KG1 (cell line): ENCODE measurements around the gene FBXW9.
A peak's percentile ranks its signal among the peaks of the same experiment; 100 is the strongest.
"Not testable (repeated sequence)": the region's sequence is repeated elsewhere in the genome, so short reads cannot be mapped to it uniquely, and the experiment has no call there.

Experiments used
- DNase-seq: peaks from one replicate; lab custom pipeline; 2025; lab: John Stamatoyannopoulos, UW

FBXW9 gene

DNA sequence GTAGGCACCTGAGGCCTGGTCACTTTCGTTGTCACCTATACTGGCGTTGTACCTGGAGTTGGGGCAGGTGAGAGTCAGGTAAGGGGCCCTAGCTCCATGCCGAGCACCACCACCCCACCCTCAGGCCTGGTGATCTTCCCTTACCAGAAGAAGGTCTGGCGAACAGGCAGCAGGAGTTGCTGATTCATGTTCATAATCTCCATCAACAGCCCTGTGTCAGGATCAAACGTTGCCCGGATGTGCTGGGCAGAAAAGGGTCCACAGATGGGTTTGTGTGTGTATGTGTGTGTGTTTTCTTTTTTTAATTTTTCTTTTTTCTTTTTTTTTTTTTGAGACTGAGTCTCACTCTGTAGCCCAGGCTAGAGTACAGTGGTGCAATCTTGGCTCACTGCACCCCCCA lies 44.2 kb downstream of the FBXW9 start:
- no peak for DNase-seq

DNA sequence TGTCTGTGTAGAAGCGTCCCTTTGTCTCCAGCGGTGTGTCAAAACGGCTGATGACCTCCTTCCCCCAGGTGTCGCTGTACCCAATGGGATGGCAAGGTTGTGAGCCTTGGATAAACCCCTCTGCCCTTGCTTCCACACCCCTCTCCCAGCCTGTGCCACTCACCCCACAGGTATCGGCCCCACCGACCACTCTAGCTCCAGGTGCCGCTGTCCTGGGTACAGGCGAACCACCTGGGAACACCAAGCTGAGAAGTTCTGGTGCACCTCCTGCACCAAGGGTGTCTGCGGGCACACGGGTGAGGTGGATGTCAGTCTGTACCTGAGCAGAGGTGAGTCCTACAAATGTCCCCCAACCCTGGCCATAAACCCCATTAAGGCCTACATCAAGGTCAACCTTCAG lies 46.5 kb downstream of the FBXW9 start:
- DNase-seq: no peak

DNA sequence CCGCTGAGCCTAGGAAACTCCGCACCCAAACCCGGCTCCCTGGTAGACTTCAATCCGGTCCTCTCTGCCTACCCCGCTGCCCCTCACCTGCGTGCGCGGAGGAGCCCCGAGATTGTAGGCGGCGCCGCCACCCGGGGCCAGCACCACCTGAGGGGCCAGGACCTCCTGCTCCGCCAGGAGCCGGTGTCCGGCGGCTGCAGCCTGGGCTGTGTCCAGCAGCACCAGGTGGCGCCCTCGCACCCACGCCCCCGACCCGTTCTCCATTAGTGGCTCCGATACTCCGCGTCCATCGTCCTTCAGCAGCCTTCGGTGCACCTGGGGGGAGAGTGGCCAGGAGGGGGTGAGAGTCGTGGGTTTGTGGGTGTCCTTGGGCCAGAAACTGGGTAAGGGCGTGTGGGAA lies 48.3 kb downstream of the FBXW9 start:
- no peak for DNase-seq

DNA sequence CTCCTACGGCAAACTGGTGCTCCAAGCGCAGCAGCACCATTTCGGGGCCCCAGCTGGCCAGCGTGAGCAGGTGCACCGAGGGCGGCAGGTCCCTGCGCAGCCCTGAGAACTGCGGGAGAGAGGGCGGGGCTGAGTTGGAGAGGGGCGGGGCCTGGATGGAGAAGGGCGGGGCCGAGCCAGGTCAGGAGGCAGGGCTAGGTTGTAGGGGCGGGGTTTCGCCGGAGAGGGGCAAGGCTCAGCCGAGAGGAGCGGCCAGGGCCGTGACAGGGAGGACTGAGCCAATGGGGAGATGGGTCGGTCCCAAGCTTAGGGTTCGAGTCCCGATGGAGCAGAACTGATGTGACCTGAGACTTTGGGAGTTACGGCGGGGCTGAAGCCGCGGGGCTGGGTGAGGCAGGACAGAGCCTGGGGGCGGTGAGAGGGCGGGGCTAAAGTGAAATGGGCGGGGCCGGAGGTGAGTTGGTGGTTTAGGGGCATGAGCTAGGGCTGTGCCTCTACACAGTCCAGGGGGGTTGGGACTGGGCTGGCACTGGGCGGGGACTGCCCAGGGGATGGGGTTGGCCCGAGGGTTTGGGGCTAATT lies 48.9 kb downstream of the FBXW9 start:
- no peak for DNase-seq

DNA sequence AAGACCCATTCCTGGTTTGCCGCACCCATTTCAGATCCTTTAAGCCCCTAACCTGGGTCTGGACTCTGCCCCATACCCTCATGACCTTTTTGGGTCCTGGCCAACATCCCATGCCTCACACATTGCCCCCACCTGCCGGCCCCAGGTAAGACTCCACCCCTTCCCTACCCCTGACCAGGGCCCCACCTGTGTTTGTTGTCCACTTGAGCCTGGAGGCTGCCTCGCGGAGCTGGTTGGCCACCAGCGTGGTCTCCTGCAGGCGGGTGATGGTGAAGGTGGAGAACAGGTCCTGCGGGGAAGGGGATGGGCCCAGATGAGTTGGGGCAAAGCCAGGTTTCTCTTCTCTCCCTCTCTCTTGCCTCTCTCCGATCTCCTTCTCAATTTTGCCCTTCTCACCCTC lies 49.4 kb downstream of the FBXW9 start:
- DNase-seq: no peak

DNA sequence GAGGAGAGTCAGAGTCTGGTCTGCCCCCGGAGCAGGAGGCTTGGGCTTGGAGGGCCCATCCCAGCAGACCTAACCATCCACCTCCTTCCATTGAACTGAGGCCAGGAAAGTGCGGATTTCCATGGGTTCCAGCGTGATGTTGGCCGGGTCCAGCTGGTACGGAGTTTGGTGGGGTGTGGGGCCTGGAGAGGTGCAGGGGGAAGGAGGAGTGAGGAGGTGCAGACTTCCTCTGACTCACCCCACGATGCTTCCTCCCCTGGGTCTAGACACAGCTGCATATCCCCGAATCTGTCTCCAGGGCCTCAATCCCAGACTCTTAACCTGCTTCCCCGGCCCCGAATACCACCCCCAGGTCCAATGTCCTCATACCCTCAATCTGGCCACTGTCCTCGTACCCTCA lies 49.9 kb downstream of the FBXW9 start:
- no peak for DNase-seq

DNA sequence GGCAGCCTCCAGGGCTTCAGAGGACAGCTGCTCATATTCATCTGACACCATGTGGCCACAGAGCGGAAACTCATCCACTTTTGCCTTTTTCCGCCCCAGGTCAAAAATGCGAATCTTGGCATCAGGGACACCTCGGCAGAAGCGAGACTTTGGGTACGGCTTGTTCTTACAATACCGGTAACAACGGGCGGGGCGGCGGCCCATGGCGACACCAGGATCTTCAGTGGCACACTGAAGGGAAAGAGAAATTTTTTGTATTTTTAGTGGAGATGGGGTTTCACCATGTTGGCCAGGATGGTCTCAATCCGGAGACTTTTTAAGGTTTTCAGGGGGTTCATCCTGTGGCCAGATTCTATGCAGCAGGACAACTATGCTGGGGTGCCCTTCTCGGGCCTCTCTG lies 52.7 kb downstream of the FBXW9 start:
- not testable (repeated sequence) for DNase-seq

DNA sequence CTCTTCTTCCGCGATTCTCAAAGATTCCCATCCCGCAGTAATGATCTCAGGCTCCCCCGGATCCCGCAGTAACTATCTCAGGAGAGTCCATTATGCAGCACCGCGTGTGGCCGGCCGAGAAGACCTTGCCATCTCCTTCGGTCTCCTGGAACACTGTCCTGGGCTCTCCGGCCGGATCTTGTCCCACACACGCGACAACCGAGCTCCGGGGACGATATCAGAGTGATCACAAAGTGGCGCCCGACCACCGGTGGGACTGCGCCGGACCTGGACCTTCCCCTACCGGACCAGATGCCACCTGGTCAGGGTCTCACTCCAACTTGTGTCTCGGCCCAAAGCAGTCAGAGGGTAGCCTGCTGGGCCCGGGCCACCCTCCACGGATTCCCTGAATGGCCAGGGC lies 53.9 kb downstream of the FBXW9 start:
- no peak for DNase-seq

DNA sequence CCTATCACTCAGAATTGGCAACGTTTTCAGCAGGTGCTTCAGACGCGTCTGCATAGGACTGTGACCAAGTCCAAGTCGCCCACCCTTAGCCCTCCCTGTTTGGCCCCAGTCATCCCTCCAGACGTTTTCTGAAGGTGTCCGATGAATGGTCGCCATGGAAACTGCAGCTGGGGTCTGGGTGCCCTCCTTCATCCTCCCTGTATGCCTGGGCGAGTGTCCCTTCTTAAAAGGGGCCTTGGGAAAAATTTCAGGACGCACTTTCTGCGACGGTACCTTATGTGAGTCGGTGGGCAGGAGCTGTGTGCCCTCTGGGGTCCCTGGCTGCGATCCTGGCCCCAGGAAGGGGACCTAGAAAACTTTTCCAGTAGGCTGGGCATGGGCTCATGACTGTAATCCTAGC lies 55.0 kb downstream of the FBXW9 start:
- no peak for DNase-seq

DNA sequence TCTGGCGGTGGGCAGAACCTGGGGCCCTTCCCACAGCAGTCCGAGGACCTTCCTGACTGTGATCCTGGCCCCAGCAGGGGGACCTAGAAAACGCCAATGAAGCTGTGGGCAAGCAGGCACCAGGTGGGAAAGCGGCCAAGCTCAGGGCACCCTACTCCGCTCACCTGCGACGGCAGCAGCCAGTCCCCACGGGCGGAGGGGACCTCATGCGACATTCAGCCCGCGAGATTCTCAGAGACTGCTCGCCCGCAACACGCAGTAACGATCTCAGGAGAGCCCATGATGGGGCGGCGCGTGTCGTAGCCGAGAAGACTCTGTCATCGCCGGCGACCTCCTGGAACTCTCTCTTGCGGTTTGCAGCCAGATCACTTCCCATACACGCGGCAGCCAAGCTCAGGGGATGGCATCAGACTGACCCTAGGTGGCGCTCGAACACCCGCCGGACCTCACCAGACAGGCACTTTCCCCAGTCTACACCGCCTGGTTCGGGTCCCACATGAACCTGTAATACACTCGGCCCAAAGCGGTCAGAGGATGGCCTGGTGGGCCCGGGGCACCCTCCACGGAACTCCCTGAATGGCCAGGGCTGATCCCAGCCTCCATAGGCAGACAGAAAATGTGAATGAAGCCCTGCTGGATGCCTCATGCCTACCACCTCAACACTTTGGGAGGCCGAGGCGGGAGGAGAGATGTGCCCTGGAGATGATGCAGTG lies 56.4 kb downstream of the FBXW9 start:
- peak; percentile 43 for DNase-seq
